Glomerular visceral epithelial cell (primary cell): ENCODE measurements around the gene MTSS2.

ENCODE experiments used
- DNase-seq: peaks from one replicate; pipeline ENCODE4 v3.0.0-alpha.2; 2016; ENCODE audit errors: extremely low spot score

The MTSS2 gene

GRCh38 chr16:70687102-70687511 is 1.3 kb upstream of the MTSS2 start:
- no peak for DNase-seq

- DNase-seq, result no peak
Measured at GRCh38 chr16:70686376-70687101, 686 bp upstream of the MTSS2 start.

- DNase-seq, result peak; percentile 17
Measured at GRCh38 chr16:70685061-70685937, 554 bp downstream of the MTSS2 start.

GRCh38 chr16:70684146-70685060 is 1.4 kb downstream of the MTSS2 start:
- DNase-seq, result no peak

GRCh38 chr16:70683146-70683944 is 2.5 kb downstream of the MTSS2 start:
- DNase-seq, result no peak

- no peak for DNase-seq
Measured at GRCh38 chr16:70682239-70683145, 3.4 kb downstream of the MTSS2 start.

- no peak for DNase-seq
Measured at GRCh38 chr16:70681382-70682238, 4.2 kb downstream of the MTSS2 start.

GRCh38 chr16:70680495-70681381 is 5.1 kb downstream of the MTSS2 start:
- no peak for DNase-seq

- no peak for DNase-seq
Measured at GRCh38 chr16:70679671-70680494, 6.0 kb downstream of the MTSS2 start.

GRCh38 chr16:70678898-70679670 is 6.8 kb downstream of the MTSS2 start:
- no peak for DNase-seq

- no peak for DNase-seq
Measured at GRCh38 chr16:70678121-70678897, 7.5 kb downstream of the MTSS2 start.

GRCh38 chr16:70677499-70678120 is 8.2 kb downstream of the MTSS2 start:
- no peak for DNase-seq

GRCh38 chr16:70676675-70677498 is 9.0 kb downstream of the MTSS2 start:
- no peak for DNase-seq

- no peak for DNase-seq
Measured at GRCh38 chr16:70675851-70676513, 9.9 kb downstream of the MTSS2 start.
